MV-4-11 (cell line): ENCODE results near the gene VWA7.
"Not testable (repeated sequence)": the region's sequence is repeated elsewhere in the genome, so short reads cannot be mapped to it uniquely, and the experiment has no call there.

Experiments used
- DNase-seq: peaks from one replicate; lab custom pipeline; 2025; lab: John Stamatoyannopoulos, UW

Gene VWA7

DNA sequence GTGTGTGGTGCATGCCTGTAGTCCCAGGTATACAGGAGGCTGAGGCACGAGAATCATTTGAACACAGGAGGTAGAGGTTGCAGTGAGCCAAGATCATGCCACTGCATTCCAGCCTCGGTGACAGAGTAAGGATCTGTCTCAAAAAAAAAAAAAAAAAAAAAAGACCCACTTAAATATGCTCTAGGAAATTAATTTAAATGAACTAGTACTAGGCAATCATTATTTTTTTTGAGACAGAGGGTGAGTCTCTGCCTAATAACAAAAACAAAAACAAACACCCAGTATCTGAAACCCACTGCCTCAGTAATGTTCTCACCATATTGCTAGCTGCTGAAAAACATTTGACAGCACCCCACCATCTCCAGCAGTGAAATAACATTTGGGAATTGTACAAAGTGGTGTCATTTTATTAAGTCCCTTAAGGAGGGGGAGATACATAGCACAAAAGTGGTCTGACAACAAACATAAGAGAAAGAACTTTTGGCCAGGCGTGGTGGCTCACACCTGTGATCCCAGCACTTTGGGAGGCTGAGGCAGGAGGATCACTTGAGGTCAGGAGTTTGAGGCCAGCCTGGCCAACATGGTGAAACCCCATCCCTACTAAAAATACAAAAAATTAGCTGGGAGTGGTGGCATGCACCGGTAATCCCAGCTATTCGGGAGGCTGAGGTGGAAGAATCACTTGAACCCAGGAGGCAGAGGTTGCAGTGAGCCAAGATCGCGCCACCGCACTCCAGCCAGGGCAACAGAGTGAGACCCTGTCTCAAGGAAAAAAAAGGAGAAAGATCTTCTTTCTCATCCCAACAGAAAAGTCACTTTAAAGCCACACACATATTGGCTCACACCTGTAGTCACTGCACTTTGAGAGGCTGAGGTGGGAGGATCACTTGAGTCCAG, 24.2 kb upstream of the VWA7 start:
- DNase-seq, result not testable (repeated sequence)

- DNase-seq, result no peak
Measured at GRCh38 chr6:31799781-31800180, 22.7 kb upstream of the VWA7 start.

GRCh38 chr6:31797588-31797987, 20.5 kb upstream of the VWA7 start:
- no peak for DNase-seq

GRCh38 chr6:31796993-31797385, 19.9 kb upstream of the VWA7 start:
- no peak for DNase-seq

DNA sequence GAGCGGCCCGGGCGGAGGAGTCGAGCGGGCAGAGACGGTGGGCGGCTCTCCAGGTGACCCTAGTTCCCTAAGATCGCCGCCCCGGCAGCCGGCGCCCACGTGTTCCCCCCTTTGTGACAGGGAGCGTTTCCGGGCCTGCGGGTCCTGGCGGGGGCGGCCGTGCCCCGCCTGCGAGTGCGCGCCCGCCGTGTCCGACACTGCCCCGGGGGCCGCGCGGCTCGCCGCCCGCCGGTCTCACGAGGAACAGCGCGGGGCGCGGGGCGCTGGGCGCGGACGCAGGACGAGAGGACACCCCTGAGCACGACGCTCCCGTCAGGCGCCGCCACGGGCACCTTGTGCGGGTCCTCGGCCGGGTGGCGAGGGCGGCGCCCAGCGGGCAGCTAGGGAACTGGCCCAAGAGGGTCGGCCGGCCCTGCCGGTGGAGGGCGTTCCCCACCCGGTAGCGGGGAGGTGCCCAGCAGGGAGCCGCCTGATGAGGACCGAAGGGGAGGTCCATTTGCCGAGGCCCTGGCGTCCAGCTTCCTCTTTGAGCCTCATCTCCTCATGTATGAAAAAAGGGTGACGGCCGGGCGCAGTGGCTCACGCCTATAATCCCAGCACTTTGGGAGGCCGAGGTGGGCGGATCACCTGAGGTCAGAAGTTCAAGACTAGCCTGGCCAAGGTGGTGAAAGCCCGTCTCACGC, 18.6 kb upstream of the VWA7 start, which contains the start of gene VARS1:
VARS1 (minus strand) TSS at position 137 of the 683 bp plus-strand sequence. CDS start 535 bp downstream, outside the sequence.
- peak; percentile 89 for DNase-seq

GRCh38 chr6:31794866-31795615, 17.9 kb upstream of the VWA7 start:
- DNase-seq, result peak; percentile 61

- peak; percentile 38 for DNase-seq
Measured at GRCh38 chr6:31794294-31794865, 17.3 kb upstream of the VWA7 start.

DNA sequence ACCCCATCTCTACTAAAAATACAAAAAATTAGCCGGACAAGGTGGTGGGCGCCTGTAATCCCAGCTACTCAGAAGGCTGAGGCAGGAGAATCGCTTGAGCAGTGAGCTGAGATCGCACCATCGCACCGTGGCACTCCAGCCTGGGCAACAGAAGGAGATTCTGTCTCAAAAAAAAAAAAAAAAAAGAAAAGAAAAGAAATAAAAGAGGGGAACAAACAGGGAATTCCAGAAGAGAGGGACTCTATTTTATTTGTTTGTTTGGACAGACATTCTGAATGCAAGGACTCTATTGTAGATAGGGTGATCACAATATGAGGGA, 16.8 kb upstream of the VWA7 start:
- not testable (repeated sequence) for DNase-seq

DNA sequence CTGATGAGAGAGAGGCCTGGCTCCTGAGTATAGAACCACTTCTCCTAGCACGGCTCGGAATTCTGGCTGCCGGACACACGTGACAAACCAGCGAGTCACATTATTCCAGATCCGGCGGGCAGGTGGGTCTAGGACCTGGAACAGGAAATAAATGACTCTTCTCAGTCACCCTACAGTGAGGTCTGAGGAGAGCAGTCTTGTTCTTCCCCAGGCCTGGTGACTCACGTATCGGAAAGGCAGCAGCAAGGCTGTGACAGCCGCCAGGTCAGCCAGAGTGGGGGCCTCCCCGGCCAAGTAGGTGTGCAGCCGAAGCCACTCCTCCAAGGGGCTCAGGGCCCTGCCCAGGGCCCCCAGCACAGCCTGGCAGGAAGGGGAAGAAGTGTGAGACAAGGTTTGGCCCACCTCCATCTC, 15.6 kb upstream of the VWA7 start:
- DNase-seq, result no peak

GRCh38 chr6:31792090-31792374, 14.9 kb upstream of the VWA7 start:
- DNase-seq, result no peak

DNA sequence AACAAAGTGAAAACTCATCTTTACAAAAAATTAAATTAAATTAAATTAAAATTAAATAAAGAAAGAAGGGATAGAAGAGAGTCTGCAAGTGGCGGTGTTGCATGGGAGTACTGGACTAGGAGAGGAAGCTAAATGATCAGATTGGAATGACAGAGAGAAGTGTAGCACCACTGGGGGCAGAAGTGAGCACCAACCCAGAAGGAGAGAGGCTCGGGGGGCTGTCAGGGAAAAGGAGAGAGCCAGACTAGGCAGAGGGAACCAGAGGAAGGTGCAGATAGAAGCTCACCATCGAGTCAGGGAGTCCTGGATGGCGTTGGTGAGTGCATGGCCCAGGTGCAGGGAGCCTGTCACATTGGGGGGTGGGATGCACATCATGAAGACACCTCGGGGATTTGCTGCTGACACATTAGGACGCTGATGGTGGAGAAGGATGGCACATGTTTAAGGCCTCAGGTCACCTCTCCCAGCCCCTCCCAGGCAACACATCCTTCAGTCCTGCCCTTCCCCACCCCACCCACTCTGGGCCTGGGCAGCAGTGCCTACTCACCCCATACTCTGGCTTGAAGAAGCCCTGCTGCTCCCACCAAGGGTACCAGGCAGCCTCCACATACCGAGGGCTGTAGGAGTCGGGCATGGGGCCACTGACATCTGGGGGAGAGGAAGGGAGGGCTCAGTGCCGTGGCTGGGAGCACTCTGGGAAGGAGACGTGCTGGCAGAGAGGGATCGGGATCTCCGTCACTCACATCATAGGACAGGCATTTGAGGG, 14.4 kb upstream of the VWA7 start:
- DNase-seq, result peak; percentile 45

GRCh38 chr6:31785475-31785874, 8.3 kb upstream of the VWA7 start:
- DNase-seq, result no peak

- DNase-seq, result no peak
Measured at GRCh38 chr6:31784098-31784925, 7.2 kb upstream of the VWA7 start.

- no peak for DNase-seq
Measured at GRCh38 chr6:31782126-31782855, 5.2 kb upstream of the VWA7 start.

DNA sequence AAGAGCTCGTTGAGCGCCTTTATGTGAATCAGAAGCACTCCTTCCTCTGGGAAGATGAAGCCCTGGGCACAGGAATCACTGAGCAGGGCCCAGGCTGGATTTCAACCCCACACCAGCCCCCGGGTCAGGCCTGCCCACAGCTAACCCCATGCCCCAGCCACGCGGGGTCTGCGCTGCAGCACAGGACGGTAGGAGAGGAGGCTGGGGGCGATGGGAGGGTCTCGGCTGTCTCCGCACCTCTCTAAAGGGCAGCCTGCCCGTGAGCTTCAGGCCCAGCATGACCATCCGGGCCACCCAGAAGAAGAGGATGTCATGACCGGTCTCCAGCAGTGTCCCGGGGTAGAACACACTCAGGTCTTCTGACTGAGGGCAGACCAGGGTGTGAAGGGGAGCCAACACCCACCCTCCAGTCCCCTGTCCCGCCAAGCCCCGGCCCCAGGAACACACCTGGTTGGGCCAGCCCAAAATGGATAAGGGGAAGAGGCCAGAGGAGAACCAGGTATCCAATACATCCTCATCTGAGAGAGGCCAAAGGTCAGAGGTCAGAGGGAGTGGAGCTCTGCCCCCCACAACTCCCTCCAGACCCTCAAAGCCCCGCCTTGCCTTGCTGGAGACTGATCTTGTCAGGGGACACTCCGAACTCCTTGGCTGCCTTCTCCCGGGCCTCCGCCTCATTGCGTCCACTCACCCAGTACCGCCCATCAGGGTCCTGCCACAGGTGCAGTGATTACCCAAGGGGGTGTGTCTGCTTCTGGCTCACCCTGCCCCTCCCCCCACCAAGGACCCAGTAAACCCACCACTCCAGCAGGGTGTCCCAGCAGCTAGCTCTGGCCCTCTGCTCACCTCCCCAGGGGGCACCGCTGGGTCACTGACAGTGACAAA, 4.4 kb upstream of the VWA7 start:
- no peak for DNase-seq

DNA sequence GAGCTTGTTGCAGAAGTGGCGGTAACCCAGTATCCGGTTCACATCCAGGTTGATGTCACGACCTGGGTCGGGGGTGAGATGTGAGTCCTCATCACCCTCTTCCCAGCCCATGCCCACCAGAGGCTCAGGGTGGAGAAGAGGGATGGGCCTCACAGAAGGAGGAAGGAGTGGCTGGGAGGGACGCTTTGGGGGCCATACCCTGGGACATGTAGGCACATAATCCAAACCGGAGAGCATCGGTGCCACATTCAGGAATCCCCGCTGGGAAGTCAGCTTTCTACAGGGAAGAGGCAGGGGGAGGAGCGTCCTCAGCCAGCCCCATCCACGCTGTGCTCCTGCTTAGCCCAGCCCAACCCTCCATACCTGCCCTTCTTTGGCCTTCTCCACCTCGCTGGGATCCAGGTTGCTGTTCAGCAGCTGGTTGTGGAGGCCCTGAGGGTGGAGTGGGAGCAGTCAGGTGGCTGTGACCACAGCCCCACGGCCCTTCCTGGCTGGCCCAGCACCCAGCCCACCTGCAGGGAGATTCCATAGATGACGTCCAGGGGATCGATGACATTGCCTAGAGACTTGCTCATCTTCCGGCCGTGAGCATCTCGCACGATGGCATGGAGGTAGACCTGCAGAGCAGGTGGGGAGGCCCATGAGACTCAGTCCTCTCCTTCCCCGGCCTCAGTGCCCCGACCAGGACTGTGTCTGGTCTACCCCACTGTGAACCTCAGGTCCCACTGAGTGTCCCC, 3.5 kb upstream of the VWA7 start:
- DNase-seq, result no peak

GRCh38 chr6:31779908-31780307, 2.8 kb upstream of the VWA7 start:
- DNase-seq, result no peak
